SK-N-SH treated with all-trans-retinoic acid at 6 μM for 48 hours (cell line): ENCODE measurements around the gene TDRD3.

ENCODE experiments used
- BACH2 ChIP-seq: fragments of 250-450 bp; sonication (Bioruptor Pico); IDR thresholded peaks from 2 replicates; pipeline ENCODE4 v1.9.0; 2021; ENCODE audit warnings: mild to moderate bottlenecking, borderline replicate concordance
- GLIS3 ChIP-seq: fragments of 250-450 bp; sonication (Bioruptor Pico); IDR thresholded peaks from 2 replicates; pipeline ENCODE4 v1.5.0; 2020; ENCODE audit warnings: mild to moderate bottlenecking, moderate library complexity
- ISL1 ChIP-seq: fragments of 250-450 bp; sonication (Bioruptor Pico); IDR thresholded peaks from 2 replicates; pipeline ENCODE4 v2.1.2; 2022; ENCODE audit warnings: mild to moderate bottlenecking, moderate library complexity
- RARB ChIP-seq: fragments of 250-450 bp; sonication (Bioruptor Pico); IDR thresholded peaks from 2 replicates; pipeline ENCODE4 v1.8.0; 2021; ENCODE audit warnings: mild to moderate bottlenecking, moderate library complexity
- ZFP3 ChIP-seq: fragments of 250-450 bp; sonication (Bioruptor Pico); IDR thresholded peaks from 2 replicates; pipeline ENCODE4 v1.5.0; 2020; ENCODE audit warnings: mild to moderate bottlenecking, moderate library complexity
- ZFP30 ChIP-seq: fragments of 450-650 bp; formaldehyde crosslinking; IDR thresholded peaks from 2 replicates; pipeline ENCODE4 v1.5.0; 2022; ENCODE audit warnings: mild to moderate bottlenecking, moderate library complexity
- ZNF565 ChIP-seq: fragments of 450-650 bp; formaldehyde crosslinking; conservative IDR thresholded peaks from 2 replicates; pipeline ENCODE4 v1.5.0; 2020; ENCODE audit warnings: low read depth, mild to moderate bottlenecking, moderate library complexity
- TF ChIP-seq, protein P1 (sequence below): fragments of 250-450 bp; sonication (Bioruptor Pico); IDR thresholded peaks from 2 replicates; pipeline ENCODE4 v1.8.0; 2020; ENCODE audit warnings: mild to moderate bottlenecking, moderate library complexity, borderline replicate concordance

DNA sequence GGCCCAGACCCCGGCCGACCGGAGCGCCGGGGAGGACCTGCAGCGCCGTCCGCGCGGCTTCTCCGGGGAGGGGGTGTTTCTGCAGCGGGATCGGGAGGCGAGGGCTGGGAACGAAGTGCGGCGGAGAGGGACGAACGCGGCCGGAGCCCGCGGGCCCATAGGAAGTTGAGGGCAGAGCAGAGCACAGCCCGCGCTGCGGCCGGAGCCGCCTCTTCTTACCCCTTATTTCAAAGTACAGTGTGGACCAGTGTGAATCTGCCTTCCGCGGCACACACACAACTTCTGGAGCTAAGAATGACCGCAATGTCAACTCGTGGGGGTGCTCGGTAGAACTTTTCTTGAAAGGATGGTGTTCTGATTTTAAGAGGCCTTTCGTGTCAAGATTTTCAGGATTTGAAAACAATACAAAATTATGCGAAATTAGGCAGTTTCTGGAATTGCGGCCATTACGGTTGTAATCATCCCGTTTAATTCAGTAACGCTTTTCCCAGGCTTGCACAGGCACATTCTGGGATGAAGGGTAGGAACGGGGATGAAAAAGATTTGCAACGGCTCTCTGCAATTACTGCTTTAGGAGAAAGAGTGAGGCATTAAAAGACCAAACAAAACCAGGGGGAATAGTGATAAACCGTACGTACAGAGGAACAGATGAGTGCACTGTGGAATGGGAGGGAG lies 821 bp downstream of the TDRD3 start:
- TF ChIP-seq, protein P1, sequence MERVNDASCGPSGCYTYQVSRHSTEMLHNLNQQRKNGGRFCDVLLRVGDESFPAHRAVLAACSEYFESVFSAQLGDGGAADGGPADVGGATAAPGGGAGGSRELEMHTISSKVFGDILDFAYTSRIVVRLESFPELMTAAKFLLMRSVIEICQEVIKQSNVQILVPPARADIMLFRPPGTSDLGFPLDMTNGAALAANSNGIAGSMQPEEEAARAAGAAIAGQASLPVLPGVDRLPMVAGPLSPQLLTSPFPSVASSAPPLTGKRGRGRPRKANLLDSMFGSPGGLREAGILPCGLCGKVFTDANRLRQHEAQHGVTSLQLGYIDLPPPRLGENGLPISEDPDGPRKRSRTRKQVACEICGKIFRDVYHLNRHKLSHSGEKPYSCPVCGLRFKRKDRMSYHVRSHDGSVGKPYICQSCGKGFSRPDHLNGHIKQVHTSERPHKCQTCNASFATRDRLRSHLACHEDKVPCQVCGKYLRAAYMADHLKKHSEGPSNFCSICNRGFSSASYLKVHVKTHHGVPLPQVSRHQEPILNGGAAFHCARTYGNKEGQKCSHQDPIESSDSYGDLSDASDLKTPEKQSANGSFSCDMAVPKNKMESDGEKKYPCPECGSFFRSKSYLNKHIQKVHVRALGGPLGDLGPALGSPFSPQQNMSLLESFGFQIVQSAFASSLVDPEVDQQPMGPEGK (CRISPR knock-in tag), result no peak
- no peak for TF ChIP-seq ISL1 (CRISPR knock-in tag)
- TF ChIP-seq BACH2 (CRISPR knock-in tag), result no peak
- TF ChIP-seq GLIS3 (CRISPR knock-in tag), result no peak
- TF ChIP-seq ZFP3 (CRISPR knock-in tag), result no peak
- no peak for TF ChIP-seq RARB (CRISPR knock-in tag)
- TF ChIP-seq ZNF565 (CRISPR knock-in tag), result no peak
- no peak for TF ChIP-seq ZFP30 (CRISPR knock-in tag)
